GM23338 (cell line): Measurements from ENCODE around the gene NUP98. TPM values are rescaled to one million over a fixed set of nuclear protein-coding genes. Genes with fewer than 3 reads are reported as not detected.

Experiments
- ATAC-seq: fragments of 200-7000 bp; cut with Tn5 transposase; 3 replicates; pipeline ENCODE4 v1.9.1; 2020
- DNase-seq: peaks from one replicate; pipeline ENCODE4 v3.0.0-alpha.2; 2015; ENCODE audit warnings: low spot score
- H2AFZ ChIP-seq: fragments of 200-600 bp; sonication (generic); 2 replicates; pipeline ENCODE4 v1.8.0; 2016; ENCODE audit warnings: antibody characterized with exemption, mild to moderate bottlenecking, moderate library complexity
- H3F3A ChIP-seq: fragments of 200-600 bp; sonication (generic); replicated peaks from 2 replicates; pipeline ENCODE4 v1.8.0; 2017; ENCODE audit warnings: antibody characterized with exemption, mixed run types, low read depth
- H3K27ac ChIP-seq: fragments of 200-600 bp; sonication (generic); 2 replicates; pipeline ENCODE4 v1.6.1; 2016; ENCODE audit warnings: low read depth
- H3K27me3 ChIP-seq: fragments of 200-600 bp; sonication (generic); 2 replicates; pipeline ENCODE4 v1.8.0; 2016; ENCODE audit warnings: mild to moderate bottlenecking, mixed run types, moderate library complexity; ENCODE audit not compliant: insufficient read depth
- H3K36me3 ChIP-seq: fragments of 200-600 bp; sonication (generic); 2 replicates; pipeline ENCODE4 v1.8.0; 2016; ENCODE audit warnings: mild to moderate bottlenecking; ENCODE audit not compliant: insufficient read depth
- H3K4me1 ChIP-seq: fragments of 200-600 bp; sonication (generic); 2 replicates; pipeline ENCODE4 v1.8.0; 2016; ENCODE audit warnings: mild to moderate bottlenecking, moderate library complexity; ENCODE audit not compliant: insufficient read depth
- H3K4me2 ChIP-seq: fragments of 200-600 bp; sonication (generic); 2 replicates; pipeline ENCODE4 v1.7.1; 2017; ENCODE audit warnings: mixed run types
- H3K4me3 ChIP-seq: fragments of 200-600 bp; sonication (generic); 2 replicates; pipeline ENCODE4 v1.6.1; 2016; ENCODE audit warnings: mixed run types
- H3K79me2 ChIP-seq: fragments of 200-600 bp; sonication (generic); replicated peaks from 2 replicates; pipeline ENCODE4 v1.8.0; 2017; ENCODE audit warnings: mild to moderate bottlenecking; ENCODE audit not compliant: insufficient read depth
- H3K9me2 ChIP-seq: fragments of 200-600 bp; sonication (generic); 2 replicates; pipeline ENCODE4 v1.8.0; 2017; ENCODE audit not compliant: insufficient read depth
- H4K20me1 ChIP-seq: fragments of 200-600 bp; sonication (generic); replicated peaks from 2 replicates; pipeline ENCODE4 v1.8.0; 2017; ENCODE audit warnings: mild to moderate bottlenecking; ENCODE audit not compliant: insufficient read depth
- H3K27ac Mint-ChIP-seq: 2 replicates; pipeline ENCODE4 v1.8.0; 2020; ENCODE audit warnings: inconsistent platforms, mild to moderate bottlenecking, moderate library complexity, mixed read lengths
- H3K27me3 Mint-ChIP-seq: 3 replicates; pipeline ENCODE4 v1.8.0; 2022; ENCODE audit warnings: low read depth, mild to moderate bottlenecking, moderate library complexity, mixed read lengths, inconsistent platforms; ENCODE audit not compliant: insufficient read depth, poor library complexity
- H3K36me3 Mint-ChIP-seq: 3 replicates; pipeline ENCODE4 v1.8.0; 2021; ENCODE audit warnings: low read depth, mild to moderate bottlenecking, inconsistent platforms, moderate library complexity, mixed read lengths
- H3K4me1 Mint-ChIP-seq: 3 replicates; pipeline ENCODE4 v1.8.0; 2020; ENCODE audit warnings: mild to moderate bottlenecking, inconsistent platforms, mixed read lengths
- H3K4me3 Mint-ChIP-seq: 3 replicates; pipeline ENCODE4 v1.8.0; 2021; ENCODE audit warnings: moderate library complexity, mild to moderate bottlenecking, inconsistent platforms, mixed read lengths
- H3K9me3 Mint-ChIP-seq: 3 replicates; pipeline ENCODE4 v1.8.0; 2020; ENCODE audit warnings: moderate library complexity, mild to moderate bottlenecking, inconsistent platforms, mixed read lengths
- CREB1 ChIP-seq: fragments of 250-450 bp; sonication (Bioruptor Pico); IDR thresholded peaks from 2 replicates; pipeline ENCODE4 v1.5.0; 2020; ENCODE audit warnings: low read depth, mild to moderate bottlenecking, moderate library complexity
- EZH2 ChIP-seq: fragments of 200-600 bp; sonication (generic); IDR thresholded peaks from one replicate; pipeline ENCODE4 v1.8.0; 2017; ENCODE audit warnings: antibody characterized with exemption, mild to moderate bottlenecking, low read depth; ENCODE audit not compliant: unreplicated experiment
- EZH2phosphoT487 ChIP-seq: fragments of 200-600 bp; sonication (generic); IDR thresholded peaks from one replicate; pipeline ENCODE4 v1.8.1; 2018; ENCODE audit warnings: antibody characterized with exemption; ENCODE audit not compliant: unreplicated experiment
- JUNB ChIP-seq: IDR thresholded peaks from one replicate; pipeline ENCODE4 v1.6.1; 2016; ENCODE audit warnings: antibody characterized with exemption; ENCODE audit not compliant: unreplicated experiment
- NANOG ChIP-seq: IDR thresholded peaks from 2 replicates; pipeline ENCODE4 v1.6.1; 2016; ENCODE audit warnings: antibody characterized with exemption, borderline replicate concordance
- POLR2AphosphoS5 ChIP-seq: IDR thresholded peaks from 2 replicates; pipeline ENCODE4 v1.6.1; 2016; ENCODE audit warnings: antibody characterized with exemption, low read depth
- REST ChIP-seq: IDR thresholded peaks from one replicate; pipeline ENCODE4 v1.6.1; 2018; ENCODE audit warnings: antibody characterized with exemption; ENCODE audit not compliant: unreplicated experiment
- STAT1 ChIP-seq: IDR thresholded peaks from one replicate; pipeline ENCODE4 v1.6.1; 2016; ENCODE audit warnings: antibody characterized with exemption; ENCODE audit not compliant: unreplicated experiment
- ZNF114 ChIP-seq: fragments of 250-450 bp; sonication (Bioruptor Pico); IDR thresholded peaks from 2 replicates; pipeline ENCODE4 v1.5.0; 2020; ENCODE audit warnings: mild to moderate bottlenecking, moderate library complexity
- ZNF331 ChIP-seq: fragments of 250-450 bp; sonication (Bioruptor Pico); IDR thresholded peaks from 2 replicates; pipeline ENCODE4 v1.5.0; 2020; ENCODE audit warnings: low read depth, mild to moderate bottlenecking, moderate library complexity
- polyA plus RNA-seq: library from polyadenylated mRNA; unstranded; fragments of >200 nt; fragmentation: Nextera tagmentation; extraction: Ambion mirVana; gene quantifications from 2 replicates; pipeline ENCODE4 v1.2.1, GENCODE V29; 2016
- total RNA-seq: library from RNA; depleted of rRNA; stranded (reverse); fragments of >200 nt; shearing (Covaris generic); gene quantifications from 2 replicates; pipeline ENCODE4 v1.2.3, GENCODE V29; 2014
- TF ChIP-seq, protein P1 (sequence below): IDR thresholded peaks from 2 replicates; pipeline ENCODE4 v1.6.1; 2016; ENCODE audit warnings: antibody characterized with exemption
- TF ChIP-seq, protein P2 (sequence below), 2 experiments: fragments of 200-600 bp in 1 of 2; sonication (generic) in 1 of 2; conservative IDR thresholded peaks; 2 replicates each; pipeline versions ENCODE4 v1.5.1 to v1.6.1; 2016 to 2017; ENCODE audit warnings: antibody characterized with exemption in 2 of 2, low read depth in 2 of 2, mild to moderate bottlenecking in 2 of 2, moderate library complexity in 1 of 2

NUP98 gene
- total and polyA plus RNA-seq, 2 experiments from 2014 or later = 23.9 to 174 TPM

DNA sequence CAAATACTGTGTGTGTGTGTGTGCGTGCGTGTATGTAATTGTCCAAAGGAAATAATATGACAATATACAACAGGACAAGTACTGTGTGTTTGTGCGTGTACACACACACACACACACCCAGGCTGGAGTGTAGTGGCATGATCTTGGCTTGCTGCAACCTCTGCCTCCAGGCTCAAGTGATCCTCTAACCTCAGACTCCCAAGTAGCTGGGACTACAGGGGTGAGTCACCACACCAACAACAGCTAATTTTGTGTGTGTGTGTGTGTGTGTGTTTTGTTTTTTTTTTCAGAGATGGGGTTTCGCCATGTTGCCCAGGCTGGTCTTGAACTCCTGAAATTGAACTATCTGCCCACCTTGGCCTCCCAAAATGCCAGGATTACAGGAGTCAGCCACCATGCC lies 61.5 kb downstream of the NUP98 start (continued):
- TF ChIP-seq REST = no peak
- TF ChIP-seq, protein P1, sequence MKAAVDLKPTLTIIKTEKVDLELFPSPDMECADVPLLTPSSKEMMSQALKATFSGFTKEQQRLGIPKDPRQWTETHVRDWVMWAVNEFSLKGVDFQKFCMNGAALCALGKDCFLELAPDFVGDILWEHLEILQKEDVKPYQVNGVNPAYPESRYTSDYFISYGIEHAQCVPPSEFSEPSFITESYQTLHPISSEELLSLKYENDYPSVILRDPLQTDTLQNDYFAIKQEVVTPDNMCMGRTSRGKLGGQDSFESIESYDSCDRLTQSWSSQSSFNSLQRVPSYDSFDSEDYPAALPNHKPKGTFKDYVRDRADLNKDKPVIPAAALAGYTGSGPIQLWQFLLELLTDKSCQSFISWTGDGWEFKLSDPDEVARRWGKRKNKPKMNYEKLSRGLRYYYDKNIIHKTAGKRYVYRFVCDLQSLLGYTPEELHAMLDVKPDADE = no peak
- TF ChIP-seq JUNB = no peak
- TF ChIP-seq ZNF331 = no peak
- no peak for TF ChIP-seq ZNF114
- no peak for TF ChIP-seq STAT1
- TF ChIP-seq EZH2 = no peak
- TF ChIP-seq CREB1 (CRISPR knock-in tag) = no peak

GRCh38 chr11:3732671-3733436 lies 64.5 kb downstream of the NUP98 start:
- Histone ChIP-seq H3K4me1 (no peaks in the 10 kb centered on the region), H3K36me3 (peaks cover 71% of the 10 kb centered on the region), H4K20me1 (peaks cover 28% of the 10 kb centered on the region), H3K4me3 (no peak overlapping the region), H3K4me2 (no peak overlapping the region), H3K27me3 (no peaks in the 10 kb centered on the region), H2AFZ (no peak overlapping the region), H3K27ac (no peak overlapping the region), H3K79me2 (no peaks in the 10 kb centered on the region; the same call in 1 of the 2 replicates), H3K9me2 (no peaks in the 10 kb centered on the region), H3F3A (no peaks in the 10 kb centered on the region)
- H3K36me3 Mint-ChIP-seq = peaks cover 86% of the 10 kb centered on the region
- H3K4me1 Mint-ChIP-seq = no peaks in the 10 kb centered on the region
- DNase-seq (no peak), ATAC-seq (no peak)
- H3K9me3 Mint-ChIP-seq = no peaks in the 10 kb centered on the region
- no peak overlapping the region for H3K4me3 Mint-ChIP-seq
- no peak overlapping the region for H3K27ac Mint-ChIP-seq
- H3K27me3 Mint-ChIP-seq = no peaks in the 10 kb centered on the region
- TF ChIP-seq NANOG (no peak), REST (no peak), EZH2phosphoT487 (no peak), POLR2AphosphoS5 (no peak), CREB1 (CRISPR knock-in tag) (no peak), ZNF114 (no peak), ZNF331 (no peak), EZH2 (no peak)
- TF ChIP-seq, protein P1 = no peak
- TF ChIP-seq, protein P2, sequence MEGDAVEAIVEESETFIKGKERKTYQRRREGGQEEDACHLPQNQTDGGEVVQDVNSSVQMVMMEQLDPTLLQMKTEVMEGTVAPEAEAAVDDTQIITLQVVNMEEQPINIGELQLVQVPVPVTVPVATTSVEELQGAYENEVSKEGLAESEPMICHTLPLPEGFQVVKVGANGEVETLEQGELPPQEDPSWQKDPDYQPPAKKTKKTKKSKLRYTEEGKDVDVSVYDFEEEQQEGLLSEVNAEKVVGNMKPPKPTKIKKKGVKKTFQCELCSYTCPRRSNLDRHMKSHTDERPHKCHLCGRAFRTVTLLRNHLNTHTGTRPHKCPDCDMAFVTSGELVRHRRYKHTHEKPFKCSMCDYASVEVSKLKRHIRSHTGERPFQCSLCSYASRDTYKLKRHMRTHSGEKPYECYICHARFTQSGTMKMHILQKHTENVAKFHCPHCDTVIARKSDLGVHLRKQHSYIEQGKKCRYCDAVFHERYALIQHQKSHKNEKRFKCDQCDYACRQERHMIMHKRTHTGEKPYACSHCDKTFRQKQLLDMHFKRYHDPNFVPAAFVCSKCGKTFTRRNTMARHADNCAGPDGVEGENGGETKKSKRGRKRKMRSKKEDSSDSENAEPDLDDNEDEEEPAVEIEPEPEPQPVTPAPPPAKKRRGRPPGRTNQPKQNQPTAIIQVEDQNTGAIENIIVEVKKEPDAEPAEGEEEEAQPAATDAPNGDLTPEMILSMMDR (conservative IDR thresholded peaks at IDR 0.05; ENCODE audit: low read depth in 2 of 2) = no peak
